Glutamatergic neuron (in vitro differentiated cells): ENCODE measurements around the gene CRISP1. TPM values are rescaled to one million over a fixed set of nuclear protein-coding genes. Genes with fewer than 3 reads are reported as not detected.

ENCODE experiments used
- total RNA-seq: library from RNA; stranded (reverse); fragmentation: NEBNext Ultra II Directional; extraction: Animal tissue kit (Norgen Biotek cat#: 25700); gene quantifications from one replicate; pipeline ENCODE4 v1.2.1, GENCODE V29; 2021; ENCODE audit not compliant: unreplicated experiment

The CRISP1 gene
- total RNA-seq, 1 donor from 2014 or later: not detected

Other genes with a start within 250 kb of the CRISP1 start
- not detected for gene RHAG, start 229.7 kb downstream of the CRISP1 start, total RNA-seq
- gene CRISP2, start 153.0 kb downstream of the CRISP1 start, total RNA-seq: not detected
- not detected for gene CRISP3, start 122.1 kb downstream of the CRISP1 start, total RNA-seq
- gene PGK2, start 79.2 kb downstream of the CRISP1 start, total RNA-seq: not detected
- gene DEFB114, start 97.6 kb upstream of the CRISP1 start, total RNA-seq: not detected
- not detected for gene DEFB113, start 103.1 kb upstream of the CRISP1 start, total RNA-seq
- not detected for gene DEFB110, start 155.5 kb upstream of the CRISP1 start, total RNA-seq
- gene DEFB112, start 183.4 kb upstream of the CRISP1 start, total RNA-seq: not detected